ENCODE data around the gene FOXP2.

- TF ChIP-seq CTCF (IDR thresholded peaks at IDR 0.05) (no peak), EP300 (IDR thresholded peaks at IDR 0.05) (no peak)
Measured at GRCh38 chr7:114590298-114590697, 175.7 kb downstream of the FOXP2 start.

Data from ovary (tissue), 3 donors.